CD4-positive, alpha-beta T cell treated with Interleukin-6 at 100 ng/mL for 8 hours (primary cell): ENCODE results near the gene MED15.

Experiments
- DNase-seq: peaks from one replicate; pipeline ENCODE4 v3.0.0-alpha.2; 2020; ENCODE audit warnings: mixed read lengths, low spot score

The MED15 gene

DNA sequence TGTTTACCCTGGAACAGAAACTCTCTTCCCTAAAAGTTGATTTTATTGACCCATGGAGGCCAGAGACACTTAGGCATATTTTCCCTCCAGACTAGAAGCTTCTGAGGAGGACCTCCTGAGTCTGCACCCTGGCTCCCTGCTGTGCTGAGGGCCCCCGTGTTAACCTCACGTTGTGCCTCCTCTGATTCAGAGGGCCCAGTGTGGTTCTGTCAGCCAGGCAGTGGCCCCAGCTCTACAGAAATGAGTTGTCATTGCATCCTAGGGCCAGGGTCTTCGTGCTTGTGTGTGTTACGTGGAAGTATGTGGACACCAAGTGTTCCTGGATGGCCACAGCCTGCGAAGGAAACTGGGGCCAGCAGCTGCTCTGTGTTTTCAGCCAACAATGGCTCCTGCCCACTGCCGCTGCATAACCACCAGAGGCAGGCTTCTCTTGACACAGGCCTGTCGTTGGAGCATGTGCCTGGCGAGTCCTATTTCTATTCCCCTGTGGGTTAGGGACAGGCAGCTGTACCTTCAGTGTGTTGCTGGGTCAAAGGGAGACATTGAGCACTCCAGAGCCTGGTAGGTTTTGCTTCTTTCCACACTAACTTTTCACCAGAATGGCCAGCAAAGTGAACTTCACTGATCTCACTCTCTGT, 44.5 kb downstream of the MED15 start:
- peak; percentile 28 for DNase-seq

DNA sequence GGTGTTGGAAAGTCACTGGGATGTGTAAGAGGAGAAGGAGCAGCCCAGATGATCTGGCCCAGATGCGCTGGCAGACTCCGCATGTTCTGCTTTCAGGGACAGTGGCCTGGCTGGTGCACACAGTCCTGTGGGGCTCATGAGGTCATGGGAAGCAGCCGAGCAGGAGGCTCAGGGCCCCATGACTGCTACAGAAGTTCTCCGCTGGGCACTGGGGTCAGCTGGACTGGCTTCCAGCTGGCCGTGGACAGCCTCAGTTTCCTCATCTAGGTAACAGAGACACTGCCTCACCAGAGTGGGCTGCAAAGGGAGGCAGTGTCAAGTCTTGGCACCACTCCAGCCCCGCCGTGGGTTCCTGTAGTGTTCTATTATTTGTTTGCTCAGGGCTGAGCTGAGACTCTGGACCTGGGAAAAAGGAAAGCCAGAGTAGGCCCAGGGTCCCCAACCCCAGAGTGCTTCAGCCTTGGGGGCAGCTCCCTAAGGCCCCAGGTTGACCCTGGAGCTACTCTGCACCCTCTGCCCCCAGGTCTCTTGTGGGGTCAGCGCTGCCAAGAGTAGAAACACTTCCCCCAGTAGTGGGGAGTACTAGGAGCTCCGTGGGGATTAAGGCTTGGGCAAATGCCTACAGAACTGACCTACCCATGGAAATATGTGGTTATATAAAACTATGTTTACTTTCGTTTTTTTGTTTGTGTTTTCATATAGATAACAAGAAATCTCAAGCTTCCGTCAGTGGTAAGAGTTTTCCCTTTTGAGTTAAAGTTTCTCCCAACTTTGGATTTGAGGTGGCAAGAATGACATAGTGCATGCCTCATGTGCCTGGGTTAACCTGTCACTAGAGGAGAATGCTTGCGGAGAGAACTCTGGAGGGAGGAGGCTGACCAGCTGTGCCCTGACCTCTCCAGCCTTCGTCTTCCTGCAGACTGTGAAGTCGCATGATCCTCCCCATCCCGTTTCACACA, 45.3 kb downstream of the MED15 start:
- no peak for DNase-seq

DNA sequence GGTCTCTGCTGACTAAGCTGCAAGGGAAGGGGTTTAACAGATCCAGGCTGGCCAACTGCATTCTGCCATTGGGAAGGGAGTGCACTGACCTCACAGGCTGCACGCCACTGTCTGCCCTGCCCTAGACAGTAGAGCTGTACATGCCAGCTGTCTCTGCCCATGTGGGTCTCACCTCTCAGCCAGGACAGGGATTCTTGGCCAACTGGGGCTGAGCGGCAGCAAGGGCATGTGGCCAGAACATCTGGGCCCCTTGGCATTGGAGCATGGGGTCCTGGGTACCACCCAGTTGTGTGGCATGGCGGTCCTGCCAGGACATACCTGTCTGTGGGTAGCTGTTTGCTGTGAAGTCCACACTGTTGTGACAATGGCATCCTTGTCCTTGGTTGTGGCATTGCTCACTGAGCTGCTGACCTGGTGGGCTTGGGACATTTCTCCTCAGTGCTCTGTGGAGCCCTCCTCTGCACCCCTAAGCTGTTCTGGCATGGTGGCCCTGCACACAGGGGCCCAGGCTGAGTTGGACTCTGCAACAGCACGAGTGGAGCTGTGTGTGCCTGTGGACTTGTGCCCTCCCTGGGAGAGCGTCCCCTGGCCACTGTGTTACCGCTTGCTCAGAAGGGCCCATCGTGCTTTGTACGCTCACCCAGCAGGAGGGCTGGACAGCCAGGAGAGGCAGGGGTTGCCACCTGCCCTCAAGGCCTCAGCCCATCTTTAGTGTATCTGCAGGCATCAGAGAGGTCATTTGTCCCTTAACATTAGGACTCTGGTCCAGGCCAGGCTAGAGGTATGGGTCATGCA, 46.7 kb downstream of the MED15 start:
- no peak for DNase-seq

DNA sequence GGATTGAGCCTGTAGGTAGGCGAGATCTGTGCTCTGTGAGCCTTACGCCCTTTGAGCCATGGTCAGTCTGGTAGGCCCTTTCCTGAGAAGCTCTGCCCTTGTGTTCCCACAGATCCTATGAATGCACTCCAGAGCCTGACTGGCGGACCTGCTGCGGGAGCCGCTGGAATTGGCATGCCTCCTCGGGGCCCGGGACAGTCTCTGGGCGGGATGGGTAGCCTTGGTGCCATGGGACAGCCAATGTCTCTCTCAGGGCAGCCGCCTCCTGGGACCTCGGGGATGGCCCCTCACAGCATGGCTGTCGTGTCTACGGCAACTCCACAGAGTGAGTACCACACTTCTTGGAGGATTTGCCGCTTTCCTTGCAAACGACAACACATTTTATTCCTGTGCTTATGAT, 47.4 kb downstream of the MED15 start:
- no peak for DNase-seq

DNA sequence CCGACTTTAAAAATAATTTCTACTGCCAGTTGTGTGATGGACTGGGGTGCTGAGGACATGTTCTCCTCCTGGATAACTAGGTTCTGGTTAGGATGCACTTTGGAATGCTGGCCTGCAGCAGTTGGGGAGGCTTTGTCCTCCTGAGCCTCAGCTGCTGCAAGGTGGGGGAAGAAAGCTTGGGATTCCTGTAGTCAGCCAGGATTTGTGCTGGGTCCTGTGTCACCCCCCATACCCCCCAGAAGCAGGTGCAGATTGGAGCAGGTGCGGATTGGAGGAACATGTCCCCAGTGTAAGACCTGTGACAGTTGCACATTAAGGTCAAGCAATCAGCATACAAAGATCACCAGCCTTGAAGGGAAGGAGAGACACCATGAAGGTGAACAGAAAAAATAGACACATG, 51.1 kb downstream of the MED15 start:
- DNase-seq: no peak

DNA sequence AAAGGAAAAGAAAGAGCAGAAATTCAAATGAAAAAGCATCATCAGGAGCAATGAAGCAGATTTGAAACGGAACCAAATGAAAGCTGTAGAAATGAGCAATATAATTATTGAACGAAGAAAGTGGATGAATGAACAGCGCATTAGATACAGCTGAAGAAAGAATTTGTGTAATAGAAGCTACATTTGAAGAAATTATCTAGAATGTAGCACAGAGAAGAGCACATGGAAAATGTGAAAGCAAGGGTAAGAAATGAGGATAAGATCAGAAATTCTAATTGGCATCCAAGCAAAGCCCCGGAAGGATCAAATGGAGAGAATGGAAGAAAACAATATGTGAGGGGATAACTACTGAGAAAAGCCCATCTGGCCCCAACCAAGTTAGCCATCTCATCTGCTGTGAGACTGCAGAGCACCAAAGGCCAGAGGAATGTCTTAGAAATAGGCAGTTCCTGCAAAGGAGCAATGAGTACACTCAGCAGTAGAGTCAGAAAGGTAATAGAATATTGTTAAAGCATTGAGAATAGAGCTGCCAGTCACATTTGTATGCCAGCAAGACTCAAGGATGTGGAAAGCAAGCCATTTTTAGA, 51.9 kb downstream of the MED15 start:
- no peak for DNase-seq

DNA sequence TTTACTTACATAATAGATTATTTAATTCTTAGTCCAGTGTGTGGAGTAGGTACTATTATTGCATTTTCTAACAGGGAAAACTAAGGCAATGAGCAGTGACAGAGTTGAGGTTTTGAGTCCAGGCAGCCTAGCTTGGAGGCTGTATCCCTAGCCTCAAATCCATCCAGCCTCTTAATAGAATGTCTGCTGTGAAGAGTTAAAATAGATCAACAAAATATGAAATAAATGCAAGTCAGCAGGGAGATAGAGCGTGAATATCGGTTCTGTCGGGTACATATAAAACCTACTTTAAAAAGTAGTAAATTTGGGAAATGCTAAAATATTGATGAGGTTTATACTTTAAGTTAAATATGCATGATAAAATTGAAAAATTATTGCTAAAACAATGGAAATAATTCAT, 53.3 kb downstream of the MED15 start:
- DNase-seq: no peak

DNA sequence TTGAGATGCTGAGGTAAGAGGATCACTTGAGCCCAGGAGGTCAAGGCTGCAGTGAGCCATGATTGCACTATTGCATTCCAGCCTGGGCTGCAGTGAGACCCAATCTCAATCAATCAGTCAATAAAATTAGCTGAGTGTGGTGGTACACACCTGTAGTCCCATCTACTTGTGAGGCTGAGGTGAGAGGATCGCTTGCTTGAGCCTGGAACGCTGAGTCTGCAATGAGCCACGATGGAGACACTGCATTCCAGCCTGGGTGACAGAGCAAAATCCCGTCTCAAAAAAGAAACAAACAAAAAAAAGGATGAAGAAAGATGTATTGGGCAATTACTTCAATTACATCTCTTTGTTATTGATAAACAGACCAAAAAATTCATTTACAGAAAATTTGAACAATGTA, 54.5 kb downstream of the MED15 start:
- no peak for DNase-seq

DNA sequence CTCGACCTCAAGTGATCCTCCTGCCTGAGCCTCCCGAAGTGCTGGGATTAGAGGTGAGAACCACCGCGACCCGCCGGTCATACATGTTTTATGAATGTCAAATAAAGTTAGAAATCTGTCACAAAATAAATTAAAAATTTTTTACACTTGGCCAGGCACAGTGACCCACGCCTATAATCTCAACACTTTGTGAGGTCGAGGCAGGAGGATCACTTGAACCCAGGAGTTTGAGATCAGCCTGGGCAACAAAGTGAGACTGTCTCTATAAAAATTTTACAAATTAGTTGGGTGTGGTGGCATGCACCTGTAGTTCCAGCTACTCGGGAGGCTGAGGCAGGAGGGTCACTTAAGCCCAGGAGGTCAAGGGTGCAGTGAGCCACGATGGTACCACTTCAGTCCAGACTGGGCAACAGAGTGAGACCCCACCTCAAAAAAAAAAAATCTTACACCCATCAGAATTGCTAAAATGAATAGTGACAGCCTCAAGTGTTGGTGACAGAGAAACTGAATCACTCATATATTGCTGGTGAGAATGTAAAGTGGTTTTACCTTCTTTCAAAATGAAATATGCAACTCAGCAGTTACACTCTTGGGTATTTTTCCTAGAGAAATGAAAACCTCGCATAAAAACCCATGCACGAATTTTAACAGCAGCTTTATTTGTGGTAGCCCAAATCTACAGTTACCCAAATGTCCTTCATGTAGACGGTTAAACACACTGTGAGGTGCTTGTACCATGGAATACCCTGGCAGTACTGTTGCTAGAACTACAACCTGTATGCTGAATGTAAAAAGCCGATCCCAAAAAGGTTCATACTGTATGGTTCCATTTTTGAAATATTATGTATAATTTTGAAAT, 55.4 kb downstream of the MED15 start:
- no peak for DNase-seq

DNA sequence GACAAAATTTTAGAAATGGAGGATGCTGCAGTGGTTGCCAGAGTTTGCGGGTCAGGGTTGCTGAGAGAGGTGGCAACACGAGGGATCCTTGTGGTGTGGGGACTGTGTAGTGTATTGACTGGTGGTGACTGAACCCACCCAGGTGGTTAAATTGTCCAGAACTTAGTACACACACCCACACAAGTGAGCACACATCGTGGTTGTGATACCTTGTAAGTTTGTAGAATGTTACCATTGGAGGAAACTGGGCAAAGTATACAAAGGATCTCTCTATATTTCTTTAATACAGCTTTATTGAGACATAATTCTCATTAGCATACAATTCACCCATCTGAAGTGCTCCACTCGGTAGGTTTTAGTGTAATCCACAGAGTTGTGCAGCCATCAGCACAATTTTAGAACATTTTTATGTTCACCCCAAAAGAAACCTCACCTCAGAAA, 56.1 kb downstream of the MED15 start:
- DNase-seq: no peak

DNA sequence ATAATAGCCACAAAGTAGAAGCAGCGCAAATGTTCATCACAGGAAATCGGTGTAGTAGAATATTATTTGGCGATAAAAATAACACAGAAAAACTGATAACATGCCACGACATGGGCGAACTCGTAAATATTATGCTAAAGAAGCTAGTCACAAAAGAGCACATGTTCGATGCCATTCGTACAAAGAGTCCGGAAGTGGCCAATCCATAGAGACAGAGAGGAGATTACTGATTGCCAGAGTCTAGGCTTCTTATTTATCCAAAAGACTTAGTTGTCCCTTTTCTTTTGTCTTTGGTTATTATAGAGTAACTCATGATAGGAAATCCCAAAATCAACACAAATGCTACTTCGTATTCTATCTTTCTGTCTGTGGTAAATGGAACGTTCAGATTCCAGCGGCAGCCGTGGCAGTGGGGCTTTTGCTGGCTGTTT, 56.5 kb downstream of the MED15 start:
- DNase-seq: no peak

DNA sequence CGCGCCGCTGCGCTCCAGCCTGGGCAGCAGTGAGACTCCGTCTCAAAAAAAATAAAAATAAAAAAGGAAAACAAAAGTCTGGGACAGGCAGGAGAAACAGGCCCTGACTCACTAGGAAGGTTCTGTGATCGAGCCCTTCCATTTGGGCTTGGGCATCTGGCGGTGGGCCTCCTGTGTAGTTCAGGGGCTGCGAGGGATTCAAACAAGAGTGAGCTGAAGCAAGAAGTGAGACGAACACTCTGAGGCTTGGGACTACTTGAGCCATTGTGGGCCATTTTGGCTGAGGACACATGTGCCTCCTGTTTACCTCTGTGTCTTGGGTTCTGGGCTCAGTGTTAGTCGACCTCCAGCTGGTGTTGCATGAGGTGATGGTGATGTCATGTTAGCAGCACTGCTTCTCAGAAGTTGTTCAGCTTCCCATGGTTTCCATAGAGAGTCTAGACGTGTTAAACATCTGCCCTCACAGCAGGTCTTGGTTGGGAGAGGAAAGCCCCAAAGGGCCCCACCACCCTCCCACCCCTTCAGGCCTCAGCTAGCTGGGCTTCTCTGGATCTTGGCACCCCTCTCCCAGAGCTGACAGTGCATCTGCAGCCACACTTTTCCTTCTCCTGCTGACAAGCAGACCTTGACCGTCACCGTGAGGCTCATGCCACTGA, 57.8 kb downstream of the MED15 start:
- DNase-seq: no peak

DNA sequence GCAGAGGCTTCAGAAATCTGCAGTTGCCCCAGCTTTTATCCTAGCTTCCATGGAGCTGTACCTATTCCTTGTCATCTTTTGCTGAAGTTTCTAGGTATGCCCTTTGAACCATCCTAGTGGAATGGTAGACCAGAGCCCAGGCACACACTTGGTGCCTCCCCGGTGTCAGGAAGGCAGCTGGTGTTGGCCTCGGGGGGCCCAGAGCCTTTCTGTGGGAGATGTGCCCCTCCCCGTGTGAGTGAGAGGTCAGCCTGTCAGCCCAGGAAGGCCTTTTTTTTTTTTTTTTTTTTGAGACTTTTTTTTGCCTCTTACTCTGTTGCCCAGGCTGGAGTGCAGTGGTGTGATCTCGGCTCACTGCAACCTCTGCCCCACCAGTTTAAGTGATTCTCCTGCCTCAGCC, 58.4 kb downstream of the MED15 start:
- DNase-seq: no peak

DNA sequence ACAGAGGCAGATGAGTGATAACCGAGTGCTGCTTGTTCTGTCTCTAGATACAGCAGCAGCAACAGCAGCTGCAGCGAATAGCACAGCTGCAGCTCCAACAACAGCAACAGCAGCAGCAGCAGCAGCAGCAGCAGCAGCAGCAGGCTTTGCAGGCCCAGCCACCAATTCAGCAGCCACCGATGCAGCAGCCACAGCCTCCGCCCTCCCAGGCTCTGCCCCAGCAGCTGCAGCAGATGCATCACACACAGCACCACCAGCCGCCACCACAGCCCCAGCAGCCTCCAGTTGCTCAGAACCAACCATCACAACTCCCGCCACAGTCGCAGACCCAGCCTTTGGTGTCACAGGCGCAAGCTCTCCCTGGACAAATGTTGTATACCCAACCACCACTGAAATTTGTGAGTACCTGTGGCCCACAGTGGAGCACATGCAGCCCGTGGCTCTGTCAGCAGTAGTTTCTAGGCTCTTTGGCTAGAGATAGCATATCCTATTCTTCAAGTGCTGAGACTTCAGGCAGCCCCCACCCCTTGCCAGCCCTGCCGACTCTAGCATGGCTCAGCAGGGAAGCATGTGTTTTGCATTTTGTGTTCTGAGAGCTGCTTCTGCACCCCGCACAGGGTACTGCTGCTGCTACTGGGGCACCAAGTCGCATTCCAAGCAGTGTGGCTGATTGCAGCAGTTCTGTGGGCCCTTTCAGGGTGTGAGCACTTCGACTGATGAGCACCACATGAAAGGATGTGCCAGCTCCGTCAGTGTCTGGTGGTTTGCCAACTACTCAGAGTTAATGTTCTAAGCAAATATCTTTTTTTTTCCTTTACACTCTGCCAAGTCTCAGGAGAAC, 59.2 kb downstream of the MED15 start:
- DNase-seq: peak; percentile 88

DNA sequence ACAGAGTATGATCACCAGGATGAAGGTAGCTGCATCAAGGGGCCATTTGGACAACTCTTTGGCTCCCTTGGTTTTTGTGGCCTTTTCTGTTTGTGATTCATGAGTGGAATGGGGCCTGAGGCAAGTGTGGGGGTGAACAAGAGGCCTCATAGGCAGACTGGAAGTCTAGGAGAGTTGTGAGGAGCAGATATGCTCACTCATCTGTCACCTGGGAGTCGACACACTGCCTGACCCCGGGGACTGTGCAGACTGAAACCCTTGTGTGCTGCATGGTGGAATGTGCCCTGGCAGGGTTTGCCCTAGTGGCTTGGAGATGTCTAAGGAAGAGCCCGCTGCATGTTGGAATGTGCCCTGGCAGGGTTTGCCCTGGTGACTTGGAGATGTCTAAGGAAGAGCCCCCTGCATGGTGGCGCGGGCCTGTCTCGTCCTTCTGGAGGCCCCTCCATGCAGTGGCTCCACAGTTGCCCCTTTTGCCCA, 60.0 kb downstream of the MED15 start:
- DNase-seq: no peak

DNA sequence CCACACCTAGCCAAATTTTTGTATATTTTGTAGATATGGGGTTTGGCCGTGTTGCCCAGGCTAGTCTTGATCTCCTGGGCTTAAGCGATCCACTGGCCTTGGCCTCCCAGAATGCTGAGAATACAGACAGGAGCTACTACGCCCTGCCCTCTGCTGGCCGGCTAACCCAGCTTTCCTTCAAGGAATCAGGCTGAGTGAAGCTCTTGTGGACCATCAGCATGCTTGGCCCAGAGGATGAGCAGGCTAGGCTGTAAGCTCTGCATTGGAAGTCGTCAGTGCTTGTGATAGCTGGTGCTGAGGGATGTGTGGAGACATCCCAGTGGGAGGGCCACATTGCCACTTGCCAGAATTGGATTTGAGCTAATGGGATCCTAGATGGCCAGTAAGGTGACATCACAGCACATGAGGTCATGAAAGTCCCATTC, 60.6 kb downstream of the MED15 start:
- no peak for DNase-seq

DNA sequence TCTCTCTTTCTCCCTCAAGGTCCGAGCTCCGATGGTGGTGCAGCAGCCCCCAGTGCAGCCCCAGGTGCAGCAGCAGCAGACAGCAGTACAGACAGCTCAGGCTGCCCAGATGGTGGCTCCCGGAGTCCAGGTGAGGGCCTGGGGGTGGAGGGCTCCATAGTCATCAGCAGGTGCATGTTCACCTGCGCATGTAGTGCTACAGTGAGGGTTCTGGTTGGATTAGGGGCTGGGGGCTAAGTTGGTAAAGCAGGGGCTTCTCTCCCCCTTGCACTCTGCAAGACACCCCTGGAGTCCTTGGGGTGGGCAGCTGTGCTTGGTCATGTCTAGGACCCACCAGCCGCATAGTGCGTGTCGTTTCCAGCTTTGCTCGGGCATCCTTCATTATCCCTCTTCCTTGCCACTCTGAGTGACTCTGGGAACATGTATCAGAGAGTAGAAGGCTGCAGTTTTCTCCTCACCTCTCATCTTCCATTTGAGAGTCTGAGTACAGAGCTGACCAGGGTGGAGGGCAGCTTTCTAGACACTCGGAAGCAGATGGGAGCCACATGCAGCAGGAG, 61.2 kb downstream of the MED15 start:
- no peak for DNase-seq

DNA sequence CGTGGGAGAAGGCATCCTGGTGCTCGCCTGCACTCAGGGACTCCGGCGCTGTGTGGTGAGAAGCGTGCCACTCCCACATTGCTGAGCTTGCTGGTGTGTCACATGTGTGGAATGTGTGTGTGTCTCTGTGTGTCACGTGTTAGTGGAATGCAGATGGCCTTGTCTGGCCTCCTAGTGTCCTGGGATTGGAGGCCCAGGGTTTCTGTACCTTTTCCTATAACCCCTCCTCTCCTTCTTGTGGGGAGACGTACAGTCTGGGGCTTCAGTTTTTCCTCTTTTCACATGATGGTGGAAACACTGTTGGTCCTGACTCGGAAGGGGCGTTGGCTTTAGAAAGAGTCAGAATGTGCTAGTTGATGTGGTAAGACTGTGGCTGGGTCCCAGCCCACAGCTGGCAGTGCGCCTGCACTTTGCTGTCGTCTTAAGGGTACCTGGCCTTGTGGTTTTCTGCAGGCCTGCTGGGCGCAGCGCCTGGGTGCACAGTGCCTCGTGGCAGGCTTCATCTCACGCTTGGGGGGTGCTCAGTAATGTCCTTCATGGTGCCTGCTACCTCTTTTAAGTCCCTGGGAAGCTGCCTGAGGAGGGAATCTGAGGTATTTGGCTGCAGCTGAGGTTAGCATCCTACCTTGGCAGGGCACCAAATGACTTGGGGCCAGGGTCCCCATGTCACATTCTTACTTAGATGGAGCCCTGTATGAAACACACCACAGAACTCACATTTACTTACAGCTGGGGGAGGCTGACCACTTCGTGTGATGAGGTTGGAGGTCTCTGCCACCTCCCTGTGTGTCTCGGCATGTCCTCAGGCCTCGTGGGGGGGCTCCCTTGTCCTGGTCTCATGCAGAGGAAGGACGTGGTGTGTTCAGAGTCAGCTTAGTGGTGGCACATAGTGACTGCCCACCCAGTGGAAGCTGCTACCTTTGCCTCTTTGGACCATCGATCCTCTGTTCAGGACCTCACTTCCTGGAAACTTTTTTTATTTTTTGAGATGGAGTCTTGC, 61.9 kb downstream of the MED15 start:
- DNase-seq: peak; percentile 85
